ENCODE measurements around the gene SPOPL.
"Not testable (repeated sequence)": the region's sequence is repeated elsewhere in the genome, so short reads cannot be mapped to it uniquely, and the experiment has no call there.

SPOPL gene

GRCh38 chr2:138501425-138502254 is at the start of gene SPOPL:
Gene SPOPL (plus strand): TSS chr2:138501770. CDS start chr2:138550217, 48,447 bp downstream.
- DNase-seq: peak; percentile 91

GRCh38 chr2:138452324-138452723 is 49.2 kb upstream of the SPOPL start:
- no peak for DNase-seq

- no peak for DNase-seq
Measured at GRCh38 chr2:138453815-138454214, 47.8 kb upstream of the SPOPL start.

DNA sequence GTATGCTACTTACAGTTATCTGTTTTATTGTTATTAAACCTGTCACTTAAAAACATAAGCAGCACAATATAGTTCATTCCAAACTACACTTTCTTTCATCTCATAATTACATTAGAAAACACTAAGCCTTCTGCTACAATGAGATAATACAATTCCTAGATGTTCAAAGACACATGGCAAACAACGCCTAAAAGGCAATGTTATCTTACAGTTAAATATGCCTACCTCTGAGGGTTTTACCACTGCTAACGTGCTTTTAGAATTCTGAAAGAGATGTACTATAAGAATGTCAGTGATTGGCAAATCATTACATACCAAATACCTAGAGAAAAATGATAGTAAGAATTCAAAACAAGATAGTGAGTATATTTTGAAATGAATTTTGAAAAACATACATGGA is 46.8 kb upstream of the SPOPL start:
- DNase-seq: no peak

DNA sequence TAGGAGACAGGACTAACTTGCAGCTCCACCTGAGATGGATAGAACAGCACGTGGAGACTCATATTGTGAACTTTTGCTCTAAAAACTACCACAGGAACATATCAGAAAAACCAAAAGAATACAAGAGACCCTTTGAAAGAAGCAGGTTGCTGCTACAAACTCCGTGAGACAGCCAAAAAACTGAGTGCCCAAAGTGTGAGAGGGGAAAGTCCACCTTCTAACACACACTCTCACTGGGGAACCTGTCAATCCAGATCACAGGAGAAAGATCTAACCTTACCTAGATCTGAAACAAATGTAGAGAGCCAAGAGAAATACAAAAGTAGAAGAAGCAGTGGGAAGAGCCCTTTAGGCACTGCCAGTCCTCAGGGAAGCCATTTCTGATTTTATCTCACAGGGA is 46.3 kb upstream of the SPOPL start:
- no peak for DNase-seq

- no peak for DNase-seq
Measured at GRCh38 chr2:138455691-138456090, 45.9 kb upstream of the SPOPL start.

GRCh38 chr2:138462689-138463088 is 38.9 kb upstream of the SPOPL start:
- DNase-seq: not testable (repeated sequence)

DNA sequence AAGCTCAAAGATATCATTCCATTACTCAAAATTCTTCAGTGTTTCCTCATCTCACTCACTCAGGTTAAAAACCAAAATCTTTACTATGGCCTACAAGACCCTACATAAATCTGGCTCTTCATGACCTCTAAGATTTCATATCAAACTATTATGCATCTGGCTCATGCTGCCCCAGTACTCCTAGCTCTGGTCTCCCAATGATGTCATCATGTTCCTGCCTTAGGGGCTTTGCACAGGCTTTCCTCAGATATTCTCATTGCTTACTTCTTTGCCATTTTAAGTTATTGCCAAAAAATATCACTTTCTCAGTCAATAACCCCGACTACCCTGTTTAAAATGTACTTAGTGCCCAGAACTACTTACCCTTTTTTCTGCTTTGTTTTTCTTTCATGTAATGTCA is 33.0 kb upstream of the SPOPL start:
- no peak for DNase-seq

DNA sequence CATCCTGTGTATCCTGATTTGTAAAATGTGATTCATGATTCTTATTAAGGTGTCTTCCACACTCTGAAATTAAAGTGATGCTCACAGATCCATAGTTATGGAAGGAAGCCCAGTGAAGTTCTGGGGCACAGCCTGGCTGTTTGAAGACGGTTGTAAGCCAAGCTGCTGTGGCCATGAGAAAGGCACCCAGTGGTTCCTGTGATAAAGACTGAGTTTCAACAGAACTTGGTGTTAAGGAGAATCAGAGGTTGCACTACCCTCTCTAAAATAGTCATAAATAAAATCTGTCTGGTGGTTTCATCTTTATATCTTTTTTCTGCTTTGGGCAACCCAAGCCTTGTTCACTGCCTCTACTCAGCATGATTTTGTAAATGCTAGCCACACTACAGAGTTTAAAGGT is 32.2 kb upstream of the SPOPL start:
- DNase-seq: no peak

GRCh38 chr2:138470941-138471340 is 30.6 kb upstream of the SPOPL start:
- no peak for DNase-seq

DNA sequence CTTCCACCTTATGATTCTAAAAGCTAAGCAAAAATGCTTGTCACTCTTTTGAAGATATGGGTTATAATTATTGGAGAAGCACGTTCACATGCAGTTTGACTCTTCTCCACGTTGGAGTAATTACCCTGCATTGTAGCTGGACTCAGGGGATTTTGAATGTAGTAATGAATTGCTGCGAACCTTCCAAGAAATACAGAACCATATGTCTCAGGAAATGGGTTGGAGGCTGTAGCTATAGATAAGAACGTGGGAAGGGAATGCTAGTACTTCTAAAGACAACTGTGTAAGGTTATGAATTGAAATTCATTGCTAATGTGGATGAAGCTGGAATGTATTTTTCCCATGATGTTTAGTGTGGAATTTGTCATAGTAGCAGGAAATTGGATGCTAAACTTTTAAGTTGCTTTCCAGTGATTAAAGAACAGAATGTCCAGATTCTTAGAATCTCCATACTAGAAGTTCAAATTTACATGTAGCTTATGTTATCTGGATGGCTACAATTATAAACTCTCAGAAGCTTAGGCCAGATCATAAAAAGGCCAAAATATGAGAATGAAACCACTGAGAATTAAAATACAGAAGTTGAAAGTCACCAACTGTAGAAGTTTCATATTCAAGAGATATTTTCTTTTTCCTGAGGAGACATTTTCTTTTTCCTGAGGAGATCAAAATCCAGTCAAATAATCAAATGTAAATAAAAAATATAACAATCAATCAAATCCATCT is 27.3 kb upstream of the SPOPL start:
- DNase-seq: peak; percentile 13

GRCh38 chr2:138475277-138475776 is 26.2 kb upstream of the SPOPL start:
- DNase-seq: peak; percentile 60

DNA sequence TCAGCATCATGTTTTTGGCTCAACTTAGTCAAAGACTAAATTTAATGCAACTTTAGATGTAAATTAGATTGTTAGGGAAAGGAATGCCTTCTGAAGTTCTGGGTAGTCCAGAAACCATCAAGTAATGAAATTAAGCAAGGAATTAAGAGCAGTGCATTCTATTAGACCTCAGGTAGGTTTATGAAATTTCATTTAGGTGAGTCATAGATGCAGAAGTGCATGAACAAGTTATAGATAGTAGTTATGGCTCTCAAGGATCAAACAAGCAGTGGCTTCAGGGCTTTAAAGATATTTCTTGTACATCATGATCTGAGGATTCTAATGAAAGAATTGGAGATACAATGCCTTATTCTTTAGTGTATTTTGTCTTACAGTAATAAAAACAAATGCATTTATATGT is 25.4 kb upstream of the SPOPL start:
- no peak for DNase-seq

- DNase-seq: no peak
Measured at GRCh38 chr2:138476940-138477339, 24.6 kb upstream of the SPOPL start.

- not testable (repeated sequence) for DNase-seq
Measured at GRCh38 chr2:138482796-138483195, 18.8 kb upstream of the SPOPL start.

DNA sequence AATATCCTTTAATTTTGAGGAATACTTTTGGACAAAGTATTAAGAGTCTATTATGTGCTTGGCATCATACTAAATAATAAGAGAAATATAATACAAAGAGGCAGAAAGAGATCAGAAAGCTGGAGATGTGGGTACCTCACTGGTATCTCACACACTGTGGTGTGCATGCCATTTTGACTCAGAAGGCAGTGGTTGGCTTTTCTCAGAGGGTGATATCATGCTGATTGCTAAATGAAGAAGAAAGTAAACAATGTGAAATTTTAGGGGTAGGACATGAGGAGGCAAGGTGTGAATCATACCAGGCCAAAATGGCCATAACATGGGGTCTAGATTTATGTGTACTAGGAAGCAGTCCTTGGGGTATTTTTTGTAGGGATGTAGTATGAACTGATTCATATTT is 16.6 kb upstream of the SPOPL start:
- DNase-seq: peak; percentile 11

- DNase-seq: no peak
Measured at GRCh38 chr2:138486363-138487198, 15.0 kb upstream of the SPOPL start.

DNA sequence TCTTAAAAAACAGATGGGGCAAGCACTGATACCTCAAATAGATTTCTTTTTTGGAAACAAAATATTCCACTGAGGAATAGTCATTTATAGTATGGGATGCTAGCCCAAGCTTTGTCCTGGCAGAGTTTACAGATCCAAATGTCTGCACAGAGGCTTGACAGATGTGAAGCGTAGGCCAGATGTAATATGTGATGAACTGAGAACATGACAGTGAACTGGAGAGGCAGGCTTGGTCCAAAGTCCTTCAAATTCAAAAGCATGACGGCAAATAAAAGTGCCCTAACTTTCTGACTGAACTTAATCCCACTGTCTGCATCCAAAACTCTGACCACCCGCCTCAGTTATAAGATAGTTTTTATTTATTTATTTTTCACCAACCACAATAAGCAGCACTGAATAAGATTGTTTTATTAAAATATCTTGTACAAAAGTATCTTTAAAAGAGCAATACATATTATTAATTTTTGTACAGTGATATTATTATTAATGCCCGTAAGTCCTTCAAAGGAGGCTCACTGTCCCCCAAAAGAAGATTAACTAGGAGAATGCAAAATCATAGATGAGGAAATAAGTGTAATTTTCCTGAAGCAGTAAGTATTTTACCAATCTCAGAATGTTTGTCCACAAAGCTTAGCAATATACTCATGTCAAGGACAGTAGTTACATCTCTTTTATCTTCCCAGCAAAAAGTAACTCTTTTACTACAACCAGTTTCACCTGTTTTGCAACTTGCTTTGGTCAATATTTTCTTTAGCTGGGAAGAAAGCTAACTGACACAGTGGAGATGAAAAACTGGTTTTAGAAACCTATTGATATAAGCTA is 10.7 kb upstream of the SPOPL start:
- DNase-seq: no peak

DNA sequence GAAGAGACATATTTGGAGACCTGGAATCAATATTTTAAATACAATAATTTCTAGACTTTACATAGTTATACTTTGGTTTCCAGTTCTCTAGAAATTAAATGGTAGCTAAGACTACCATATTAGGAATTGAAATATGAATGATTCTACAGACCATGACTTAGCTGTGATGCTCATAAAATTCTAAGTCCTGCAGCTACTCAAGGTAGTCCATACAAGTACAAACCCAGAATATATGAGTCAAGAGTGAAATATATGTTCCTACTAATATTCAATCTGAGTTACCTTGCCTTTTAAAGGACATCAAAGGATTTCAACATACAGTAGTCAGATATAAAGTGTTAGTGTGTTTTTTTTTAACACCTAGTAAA is 10.1 kb upstream of the SPOPL start:
- no peak for DNase-seq

DNA sequence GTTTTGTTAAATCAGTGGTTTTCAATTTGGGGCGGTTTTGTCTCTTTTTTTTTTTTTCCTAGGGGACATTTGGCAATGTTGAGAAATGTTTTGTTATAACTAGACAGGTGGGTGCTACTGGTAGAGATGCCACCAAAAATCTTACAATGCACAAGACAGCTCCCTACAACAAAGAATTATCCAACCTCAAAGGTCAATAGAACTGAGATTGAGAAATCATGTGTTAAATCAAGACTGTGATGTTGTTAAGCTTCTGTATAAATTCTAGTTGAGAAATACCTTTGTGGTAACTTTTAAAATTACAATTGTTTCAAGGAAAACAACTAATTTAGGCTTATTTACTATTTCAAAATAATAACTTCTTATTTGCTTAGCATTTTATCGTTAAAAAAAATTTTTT is 9.4 kb upstream of the SPOPL start:
- no peak for DNase-seq

GRCh38 chr2:138493334-138493733 is 8.2 kb upstream of the SPOPL start:
- no peak for DNase-seq

DNA sequence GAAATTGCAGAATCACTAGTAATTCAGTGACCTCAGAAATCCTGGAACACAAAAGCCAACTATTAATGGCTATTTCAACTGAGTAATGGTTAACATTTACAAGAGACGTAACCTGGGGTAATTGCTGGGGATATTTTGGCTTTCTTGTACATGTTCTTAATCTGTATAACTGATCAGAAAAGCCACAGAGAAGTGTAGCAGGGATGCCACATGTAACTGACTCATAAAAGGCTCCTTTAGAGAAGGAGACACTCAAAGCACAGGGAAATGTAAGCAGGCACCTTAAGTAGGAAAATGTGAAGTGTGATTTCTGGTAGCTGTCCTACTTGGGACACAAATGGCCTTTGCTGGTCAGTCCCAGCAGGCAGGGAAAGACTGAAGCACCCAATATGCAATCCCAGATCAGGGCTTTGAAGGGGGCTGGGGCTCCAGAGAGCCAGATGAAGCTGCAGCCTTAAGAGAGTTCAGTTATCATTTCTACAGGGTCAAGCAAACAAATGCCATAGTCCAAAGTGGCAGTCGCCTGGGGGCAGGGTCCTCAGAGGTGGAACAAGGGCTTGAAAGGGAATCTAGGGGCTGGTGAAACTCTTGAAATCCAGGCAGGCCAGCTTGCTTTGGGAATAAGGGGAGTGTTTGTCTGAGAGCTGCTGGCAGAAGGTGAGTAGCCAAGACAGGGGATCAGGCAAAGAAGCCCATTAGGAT is 7.2 kb upstream of the SPOPL start:
- DNase-seq: no peak
